Sigmoid colon (tissue), 4 donors: ENCODE results near the gene TMEM79.

Experiments used
- CTCF ChIP-seq, 4 experiments: fragments of 450-650 bp in 3 of 4; fragments of 200-600 bp in 1 of 4; IDR thresholded peaks; one replicate each; pipeline ENCODE4 v1.5.1; 2016 to 2019; ENCODE audit warnings: antibody characterized with exemption in 4 of 4, mild to moderate bottlenecking in 3 of 4, moderate library complexity in 2 of 4
- POLR2A ChIP-seq, 2 donors: fragments of 450-650 bp; IDR thresholded peaks; one replicate each; pipeline ENCODE4 v1.6.1; 2016; ENCODE audit warnings: antibody characterized with exemption in 2 of 2, mild to moderate bottlenecking in 2 of 2, moderate library complexity in 2 of 2
- POLR2AphosphoS5 ChIP-seq, 4 donors: sonication (generic); formaldehyde crosslinking; IDR thresholded peaks; one replicate each; pipeline ENCODE4 v1.6.1; 2017; ENCODE audit warnings: antibody characterized with exemption in 4 of 4

DNA sequence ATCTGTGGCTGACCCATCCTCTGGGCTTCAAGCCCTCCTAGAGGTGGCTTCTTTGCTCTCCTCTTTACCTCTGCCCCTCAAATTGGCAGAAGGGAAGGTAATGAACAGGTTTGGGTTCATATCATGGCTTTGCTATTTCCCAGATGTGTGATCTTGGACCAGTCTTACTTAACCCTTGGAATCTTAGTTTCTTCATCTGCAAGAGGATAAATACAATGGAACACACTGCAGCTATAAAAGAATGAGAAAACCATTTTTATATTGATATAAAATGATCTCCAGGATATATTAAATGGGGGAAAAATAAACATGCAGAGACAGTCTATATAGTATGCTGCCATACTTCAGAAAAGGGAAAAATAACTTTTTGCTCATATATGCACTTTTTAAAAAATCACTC is 5.7 kb downstream of the TMEM79 start:
- TF ChIP-seq POLR2A (IDR thresholded peaks at IDR 0.05): no peak
- TF ChIP-seq CTCF (IDR thresholded peaks at IDR 0.05): no peak
- TF ChIP-seq POLR2AphosphoS5 (IDR thresholded peaks at IDR 0.05): no peak
